Astrocyte (in vitro differentiated cells and primary cell): ENCODE results near the gene PAK6.

Source experiments
- CTCF ChIP-seq: IDR thresholded peaks from 2 replicates; pipeline ENCODE4 v1.5.1; 2011; ENCODE audit warnings: low read depth, mild to moderate bottlenecking, inconsistent platforms, low read length, moderate library complexity; ENCODE audit not compliant: insufficient read depth
- EZH2 ChIP-seq: IDR thresholded peaks from 2 replicates; pipeline ENCODE4 v1.6.1; 2012; ENCODE audit warnings: mild to moderate bottlenecking, low read length, inconsistent platforms; ENCODE audit not compliant: insufficient read depth

GRCh38 chr15:40302981-40303380 is 64.1 kb downstream of the PAK6 start:
- TF ChIP-seq CTCF (no peak), EZH2 (no peak)
